ENCODE data around the gene SGTA.

SGTA gene

DNA sequence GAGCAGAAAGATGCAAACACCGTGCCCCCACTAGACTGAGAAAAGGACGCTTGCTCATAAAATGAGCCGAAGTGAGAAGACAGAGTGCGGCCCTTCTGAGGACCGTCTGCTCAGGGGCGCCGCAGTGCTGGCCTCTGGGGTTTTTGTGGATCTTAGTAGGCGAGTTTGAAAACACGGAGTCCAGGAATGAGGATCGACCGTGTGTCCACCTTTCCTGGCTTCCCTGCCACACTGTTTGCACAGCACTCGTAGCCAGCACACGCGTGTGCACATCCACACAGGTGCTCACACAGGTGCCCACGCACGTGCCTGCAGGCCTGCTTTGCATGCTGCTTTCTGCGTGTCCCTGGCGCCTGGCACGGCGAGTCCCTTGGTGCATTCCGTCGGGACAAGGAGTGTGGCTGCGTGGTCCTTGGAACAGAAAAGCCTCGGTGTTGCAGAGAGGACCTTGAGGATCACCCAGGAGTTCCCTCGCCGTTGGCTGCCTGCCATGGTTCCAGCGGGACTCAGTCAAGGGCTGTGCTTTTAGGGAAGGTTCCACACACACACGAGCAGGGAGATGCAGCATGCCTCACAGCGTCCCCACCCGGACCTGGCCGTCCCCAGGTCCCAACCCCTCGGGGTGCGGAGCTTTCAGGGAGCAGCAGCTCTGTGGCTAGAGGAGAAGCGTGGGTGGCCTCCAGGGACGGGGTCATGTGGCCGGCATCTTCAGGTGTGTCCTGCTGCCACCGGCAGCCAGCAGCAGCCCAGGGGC lies 26.5 kb upstream of the SGTA start:
- DNase-seq = no peak

- DNase-seq = no peak
These were observed 25.3 kb upstream of the SGTA start for GRCh38 chr19:2808129-2808941.

- DNase-seq = no peak
These were observed 24.5 kb upstream of the SGTA start for GRCh38 chr19:2807379-2808128.

DNA sequence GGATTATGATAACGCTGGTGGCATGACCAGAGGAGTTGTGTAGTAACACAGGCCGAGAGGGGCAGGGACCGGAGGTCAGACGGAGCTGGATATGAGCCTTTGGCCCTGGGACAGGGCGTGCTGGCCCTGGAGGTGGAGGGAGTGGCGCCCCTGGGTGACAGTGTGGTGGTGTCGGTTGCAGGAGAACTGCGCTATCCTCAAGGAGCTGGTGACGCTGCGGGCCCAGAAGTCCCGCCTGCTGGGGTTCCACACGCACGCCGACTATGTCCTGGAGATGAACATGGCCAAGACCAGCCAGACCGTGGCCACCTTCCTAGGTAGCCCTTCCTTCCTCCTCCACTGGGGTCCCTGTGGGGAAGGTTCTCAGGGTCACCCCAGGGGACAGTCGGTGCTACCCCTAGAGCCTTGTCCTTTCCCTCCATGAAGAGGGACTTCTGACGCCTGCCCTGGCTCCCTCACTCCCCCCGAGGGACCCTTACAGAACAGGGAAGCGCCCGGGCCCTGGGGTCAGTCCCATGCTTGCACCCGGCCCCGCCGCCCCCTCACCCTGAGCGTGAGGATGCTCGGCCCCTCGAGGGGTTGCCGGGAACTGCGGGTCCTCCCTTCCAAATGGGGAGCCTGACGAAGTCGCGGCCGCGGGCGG lies 23.8 kb upstream of the SGTA start:
- DNase-seq = no peak

DNA sequence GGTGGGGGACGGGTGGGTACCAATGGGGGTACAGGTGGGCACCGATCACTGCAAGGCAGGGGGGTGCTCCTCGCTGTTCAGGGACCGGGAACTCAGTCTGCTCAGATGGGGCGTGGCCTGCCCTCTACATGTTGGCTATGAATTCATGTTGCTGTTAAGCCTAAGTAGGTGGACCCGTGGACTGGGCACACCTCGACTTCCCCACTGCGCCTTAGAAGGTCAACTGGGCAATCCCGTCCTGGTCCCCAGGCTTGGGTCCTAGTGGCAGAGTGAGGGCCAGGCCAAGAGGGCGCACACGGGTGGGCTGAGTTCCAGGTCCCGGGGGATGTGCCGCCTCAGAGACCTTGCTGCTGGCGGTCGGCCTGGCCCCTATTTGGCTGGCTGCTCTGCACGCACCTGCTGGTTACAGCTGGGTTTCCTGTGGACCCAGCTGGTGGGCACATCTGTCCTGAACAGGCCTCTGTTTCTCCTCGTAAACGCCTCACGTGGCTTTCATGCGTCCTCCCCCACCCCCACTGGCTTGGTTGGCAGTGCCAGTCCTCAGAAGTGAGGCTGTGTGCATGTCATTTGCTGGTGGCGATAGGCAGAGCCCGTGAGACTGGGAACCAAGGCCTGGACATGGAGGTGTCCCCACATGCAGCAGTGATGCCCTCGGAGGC lies 23.0 kb upstream of the SGTA start:
- no peak for DNase-seq

- no peak for DNase-seq
These were observed 22.3 kb upstream of the SGTA start for GRCh38 chr19:2805261-2805900.

DNA sequence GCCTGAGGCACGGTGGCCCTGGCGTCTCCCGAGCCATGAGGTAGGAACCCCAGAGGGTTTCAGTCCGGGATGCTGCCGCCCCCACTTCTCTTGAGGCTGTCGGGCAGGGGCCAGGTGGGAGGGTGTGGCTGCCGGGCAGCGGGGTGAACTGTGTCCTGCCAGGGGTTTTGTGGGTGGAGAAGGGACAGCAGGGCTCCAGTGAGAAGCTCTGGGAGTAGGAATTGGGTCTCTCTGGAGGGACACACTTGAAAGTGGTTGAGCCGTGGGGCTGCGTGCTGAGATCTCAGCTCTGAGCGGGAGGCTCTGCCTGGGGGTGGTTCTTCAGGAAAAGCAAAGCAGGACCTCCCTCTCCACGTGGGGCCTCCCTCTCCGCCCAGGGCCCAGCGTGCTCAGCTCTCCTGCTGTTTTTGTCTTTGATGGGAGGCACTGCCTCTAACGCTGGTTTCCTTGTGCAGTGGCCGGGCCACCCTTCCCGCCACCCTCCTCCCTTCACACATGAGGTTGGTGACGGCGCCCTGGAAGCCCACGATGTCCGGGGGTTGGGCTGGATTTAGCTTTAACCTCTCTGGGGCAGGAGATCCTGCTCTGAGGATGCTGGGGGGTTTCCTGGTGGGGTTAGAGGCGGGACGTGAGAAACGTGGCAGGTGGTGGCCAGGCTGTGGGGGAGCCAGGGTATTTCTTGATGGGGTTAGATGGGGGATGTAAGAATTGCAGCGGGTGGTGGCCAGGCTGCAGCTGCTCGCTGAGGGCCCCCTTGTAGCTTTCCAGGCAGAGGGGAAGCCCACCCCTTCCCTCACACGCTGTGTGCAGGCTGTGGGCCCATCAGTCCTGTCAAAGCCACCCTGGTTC lies 21.3 kb upstream of the SGTA start:
- no peak for DNase-seq

DNA sequence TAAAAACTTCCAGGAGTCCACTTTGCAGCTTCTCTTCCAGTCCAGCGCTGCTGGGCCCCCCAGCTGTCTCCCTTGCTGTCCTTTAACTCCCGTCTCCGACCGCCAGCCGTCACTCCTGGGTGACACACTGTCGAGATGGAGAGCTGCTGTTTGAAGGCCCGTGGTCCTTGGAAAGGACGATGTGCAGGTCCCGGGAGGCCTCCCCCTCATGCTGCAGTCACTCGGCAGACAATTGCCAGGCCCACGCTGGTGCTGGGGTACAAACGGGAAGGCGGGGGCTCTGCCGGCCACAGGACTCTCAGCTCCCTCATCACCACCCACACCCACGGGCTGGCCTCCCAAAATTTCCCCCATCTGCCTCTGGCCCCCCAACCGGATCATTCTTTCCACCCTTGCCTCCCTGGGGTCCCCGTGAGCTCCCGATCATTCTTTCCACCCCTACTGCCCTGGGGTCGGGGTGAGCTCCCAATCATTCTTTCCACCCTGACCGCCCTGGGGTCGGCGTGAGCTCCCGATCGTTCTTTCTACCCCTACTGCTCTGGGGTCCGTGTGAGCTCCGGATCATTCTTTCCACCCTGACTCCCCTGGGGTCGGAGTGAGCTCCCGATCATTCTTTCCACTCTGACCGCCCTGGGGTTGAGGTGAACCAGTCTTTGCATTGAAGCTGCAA lies 20.5 kb upstream of the SGTA start:
- DNase-seq = no peak

GRCh38 chr19:2802826-2803225 lies 19.8 kb upstream of the SGTA start:
- no peak for DNase-seq

GRCh38 chr19:2800506-2800905 lies 17.4 kb upstream of the SGTA start:
- DNase-seq = no peak

- no peak for DNase-seq
These were observed 16.4 kb upstream of the SGTA start for GRCh38 chr19:2799273-2800020.

DNA sequence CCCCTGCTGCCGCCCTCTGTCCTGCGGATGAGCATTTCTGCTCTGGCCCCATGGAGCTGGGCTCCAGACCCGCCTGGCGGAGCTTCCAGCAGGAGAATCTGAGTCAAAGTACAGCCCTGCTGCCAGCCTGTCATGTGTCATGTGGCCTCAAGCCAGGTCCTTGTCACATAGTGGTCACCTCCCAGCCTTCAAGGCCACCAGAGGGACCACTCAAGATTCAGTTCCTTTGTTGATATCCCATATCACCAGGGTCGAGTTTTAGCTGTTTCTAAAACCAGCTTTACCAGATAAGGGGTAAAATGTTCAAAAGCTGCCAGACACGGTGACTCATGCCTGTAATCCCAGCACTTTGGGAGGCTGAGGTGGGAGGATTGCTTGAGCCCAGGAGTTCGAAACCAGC lies 15.7 kb upstream of the SGTA start:
- DNase-seq = no peak

GRCh38 chr19:2798158-2798685 lies 15.1 kb upstream of the SGTA start:
- no peak for DNase-seq

- no peak for DNase-seq
These were observed 14.2 kb upstream of the SGTA start for GRCh38 chr19:2797280-2797679.

DNA sequence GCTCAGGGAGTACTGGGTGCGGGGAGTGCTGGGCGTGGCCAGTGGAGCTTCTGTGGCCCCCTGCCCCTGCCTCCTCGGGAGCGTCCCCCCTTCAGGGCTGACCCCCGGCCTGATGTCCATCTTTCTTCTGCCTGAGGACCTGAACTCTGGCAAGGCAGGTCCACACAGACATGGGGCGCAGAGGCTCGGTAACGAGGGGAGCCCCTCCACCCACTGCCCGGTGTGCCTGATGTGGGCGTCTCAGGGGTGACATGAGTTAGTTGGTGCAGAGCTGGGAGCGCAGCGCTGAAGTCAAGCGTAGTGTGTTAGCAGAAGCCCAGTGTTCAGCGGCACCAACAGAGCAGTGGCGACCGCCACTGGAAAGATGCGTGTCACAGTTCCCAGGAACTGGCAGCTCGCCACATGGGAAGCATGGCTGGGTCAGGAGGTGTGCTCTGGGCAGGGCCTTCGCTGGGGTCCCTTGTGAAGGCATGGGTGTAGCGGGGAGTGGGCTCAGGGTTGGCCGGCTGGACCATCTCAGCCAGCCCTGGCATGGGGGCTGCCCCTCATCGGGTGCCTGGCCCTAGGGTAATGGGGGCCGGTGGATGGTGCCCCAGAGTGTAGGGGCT lies 13.7 kb upstream of the SGTA start:
- DNase-seq = no peak

GRCh38 chr19:2795827-2796658 lies 13.0 kb upstream of the SGTA start:
- DNase-seq = no peak

- no peak for DNase-seq
These were observed 10.5 kb upstream of the SGTA start for GRCh38 chr19:2793577-2793976.

DNA sequence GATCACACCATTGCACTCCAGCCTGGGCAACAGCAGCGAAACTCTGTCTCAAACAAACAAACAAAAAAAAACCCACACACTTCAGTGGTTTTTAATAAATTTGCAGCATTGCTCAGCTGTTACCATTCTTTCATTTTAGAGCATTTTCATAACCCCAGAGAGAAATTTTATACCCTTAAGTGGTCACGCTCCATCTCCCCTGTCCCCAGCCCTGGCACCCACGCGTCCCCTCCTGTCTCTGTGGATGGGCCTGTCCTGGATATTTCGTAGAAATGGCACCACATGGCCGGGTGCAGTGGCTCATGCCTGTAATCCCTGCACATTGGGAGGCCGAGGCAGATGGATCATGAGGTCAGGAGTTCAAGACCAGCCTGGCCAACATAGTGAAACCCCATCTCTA lies 10.1 kb upstream of the SGTA start:
- DNase-seq = no peak

All from DMS153 (cell line).